Spleen (tissue), 7 donors: Measurements from ENCODE around the gene GUCY1A2.

Source experiments
- CTCF ChIP-seq, 11 experiments: fragments of 200-600 bp in 7 of 11; fragments of 450-650 bp in 4 of 11; sonication (generic) in 4 of 11; IDR thresholded peaks in 8 of 11; conservative IDR thresholded peaks in 3 of 11; 1 replicate in 7 of 11; 2 replicates in 4 of 11; pipeline versions ENCODE4 v1.4.0 to v1.8.0; 2016 to 2021; ENCODE audit warnings: antibody characterized with exemption in 11 of 11, inconsistent platforms in 4 of 11, mild to moderate bottlenecking in 1 of 11
- POLR2A ChIP-seq, 3 donors: fragments of 450-650 bp; IDR thresholded peaks; one replicate each; pipeline ENCODE4 v1.5.1; 2017; ENCODE audit warnings: antibody characterized with exemption in 3 of 3, mild to moderate bottlenecking in 1 of 3
- POLR2AphosphoS5 ChIP-seq, 3 donors: sonication (generic); formaldehyde crosslinking; IDR thresholded peaks; one replicate each; pipeline ENCODE4 v1.5.1; 2017; ENCODE audit warnings: antibody characterized with exemption in 3 of 3
- donor health status: DM: no; HTN: no; CAD: no; lungs with moderate emphysema.
- donor health status: DM: no; HTN: no; CAD: no.
- donor health status: DM: no; HTN: no; CAD: no.

- TF ChIP-seq CTCF (IDR thresholded peaks at IDR 0.05 in 8 of 11, conservative IDR thresholded peaks at IDR 0.05 in 3 of 11) (no peak), POLR2A (IDR thresholded peaks at IDR 0.05) (no peak), POLR2AphosphoS5 (IDR thresholded peaks at IDR 0.05) (no peak)
These were observed 81.2 kb downstream of the GUCY1A2 start for GRCh38 chr11:106937111-106937510.
